ENCODE measurements around the gene FOXS1.

DNA sequence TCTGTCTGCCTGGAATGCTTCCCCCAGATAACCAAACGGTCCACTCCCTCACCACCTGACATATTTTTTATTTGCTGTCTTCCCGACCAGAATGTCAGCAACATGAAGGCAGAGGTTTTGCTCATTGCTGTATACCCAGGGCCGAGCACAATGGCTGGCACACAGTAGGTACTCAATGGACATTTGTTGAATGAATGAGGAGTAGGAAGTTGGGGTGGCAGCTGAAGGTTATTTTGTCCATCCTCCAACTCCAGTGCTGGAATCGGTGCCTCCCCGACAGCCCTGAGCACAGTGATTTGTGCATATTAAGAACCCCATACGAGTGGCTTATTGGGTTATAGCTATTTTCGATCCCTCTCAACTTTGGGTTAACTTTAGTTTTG, 14.6 kb upstream of the FOXS1 start:
- TF ChIP-seq, protein P1, sequence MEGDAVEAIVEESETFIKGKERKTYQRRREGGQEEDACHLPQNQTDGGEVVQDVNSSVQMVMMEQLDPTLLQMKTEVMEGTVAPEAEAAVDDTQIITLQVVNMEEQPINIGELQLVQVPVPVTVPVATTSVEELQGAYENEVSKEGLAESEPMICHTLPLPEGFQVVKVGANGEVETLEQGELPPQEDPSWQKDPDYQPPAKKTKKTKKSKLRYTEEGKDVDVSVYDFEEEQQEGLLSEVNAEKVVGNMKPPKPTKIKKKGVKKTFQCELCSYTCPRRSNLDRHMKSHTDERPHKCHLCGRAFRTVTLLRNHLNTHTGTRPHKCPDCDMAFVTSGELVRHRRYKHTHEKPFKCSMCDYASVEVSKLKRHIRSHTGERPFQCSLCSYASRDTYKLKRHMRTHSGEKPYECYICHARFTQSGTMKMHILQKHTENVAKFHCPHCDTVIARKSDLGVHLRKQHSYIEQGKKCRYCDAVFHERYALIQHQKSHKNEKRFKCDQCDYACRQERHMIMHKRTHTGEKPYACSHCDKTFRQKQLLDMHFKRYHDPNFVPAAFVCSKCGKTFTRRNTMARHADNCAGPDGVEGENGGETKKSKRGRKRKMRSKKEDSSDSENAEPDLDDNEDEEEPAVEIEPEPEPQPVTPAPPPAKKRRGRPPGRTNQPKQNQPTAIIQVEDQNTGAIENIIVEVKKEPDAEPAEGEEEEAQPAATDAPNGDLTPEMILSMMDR (conservative IDR thresholded peaks at IDR 0.05; ENCODE audit: low read depth in 2 of 2), result no peak
- no peak for TF ChIP-seq POLR2AphosphoS5 (IDR thresholded peaks at IDR 0.05; ENCODE audit: low read depth)
- TF ChIP-seq, protein P2, sequence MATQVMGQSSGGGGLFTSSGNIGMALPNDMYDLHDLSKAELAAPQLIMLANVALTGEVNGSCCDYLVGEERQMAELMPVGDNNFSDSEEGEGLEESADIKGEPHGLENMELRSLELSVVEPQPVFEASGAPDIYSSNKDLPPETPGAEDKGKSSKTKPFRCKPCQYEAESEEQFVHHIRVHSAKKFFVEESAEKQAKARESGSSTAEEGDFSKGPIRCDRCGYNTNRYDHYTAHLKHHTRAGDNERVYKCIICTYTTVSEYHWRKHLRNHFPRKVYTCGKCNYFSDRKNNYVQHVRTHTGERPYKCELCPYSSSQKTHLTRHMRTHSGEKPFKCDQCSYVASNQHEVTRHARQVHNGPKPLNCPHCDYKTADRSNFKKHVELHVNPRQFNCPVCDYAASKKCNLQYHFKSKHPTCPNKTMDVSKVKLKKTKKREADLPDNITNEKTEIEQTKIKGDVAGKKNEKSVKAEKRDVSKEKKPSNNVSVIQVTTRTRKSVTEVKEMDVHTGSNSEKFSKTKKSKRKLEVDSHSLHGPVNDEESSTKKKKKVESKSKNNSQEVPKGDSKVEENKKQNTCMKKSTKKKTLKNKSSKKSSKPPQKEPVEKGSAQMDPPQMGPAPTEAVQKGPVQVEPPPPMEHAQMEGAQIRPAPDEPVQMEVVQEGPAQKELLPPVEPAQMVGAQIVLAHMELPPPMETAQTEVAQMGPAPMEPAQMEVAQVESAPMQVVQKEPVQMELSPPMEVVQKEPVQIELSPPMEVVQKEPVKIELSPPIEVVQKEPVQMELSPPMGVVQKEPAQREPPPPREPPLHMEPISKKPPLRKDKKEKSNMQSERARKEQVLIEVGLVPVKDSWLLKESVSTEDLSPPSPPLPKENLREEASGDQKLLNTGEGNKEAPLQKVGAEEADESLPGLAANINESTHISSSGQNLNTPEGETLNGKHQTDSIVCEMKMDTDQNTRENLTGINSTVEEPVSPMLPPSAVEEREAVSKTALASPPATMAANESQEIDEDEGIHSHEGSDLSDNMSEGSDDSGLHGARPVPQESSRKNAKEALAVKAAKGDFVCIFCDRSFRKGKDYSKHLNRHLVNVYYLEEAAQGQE (IDR thresholded peaks at IDR 0.05; ENCODE audit: unreplicated experiment), result no peak
- TF ChIP-seq ZNF114 (CRISPR knock-in tag; IDR thresholded peaks at IDR 0.05), result no peak
- TF ChIP-seq ZNF331 (CRISPR knock-in tag; IDR thresholded peaks at IDR 0.05; ENCODE audit: low read depth), result no peak
